HUES48 (cell line): ENCODE results near the gene SPECC1.
"Not testable (repeated sequence)": the region's sequence is repeated elsewhere in the genome, so short reads cannot be mapped to it uniquely, and the experiment has no call there.

Experiments
- H3K27ac ChIP-seq: one replicate; pipeline ENCODE4 v1.7.0; 2013; ENCODE audit warnings: low read depth, low read length, inconsistent platforms
- H3K27me3 ChIP-seq: 2 replicates; pipeline ENCODE4 v1.6.1; 2013; ENCODE audit warnings: mild to moderate bottlenecking, low read length; ENCODE audit not compliant: control insufficient read depth, insufficient read depth
- H3K36me3 ChIP-seq: 2 replicates; pipeline ENCODE4 v1.6.1; 2013; ENCODE audit warnings: low read length; ENCODE audit not compliant: control insufficient read depth, insufficient read depth
- H3K4me1 ChIP-seq: 2 replicates; pipeline ENCODE4 v1.6.1; 2013; ENCODE audit warnings: mild to moderate bottlenecking, low read length; ENCODE audit not compliant: control insufficient read depth, insufficient read depth
- H3K4me3 ChIP-seq: 2 replicates; pipeline ENCODE4 v1.5.1; 2013; ENCODE audit warnings: mild to moderate bottlenecking, low read depth, low read length
- H3K9ac ChIP-seq: 2 replicates; pipeline ENCODE4 v1.6.1; 2013; ENCODE audit warnings: mild to moderate bottlenecking, low read depth, low read length, moderate library complexity
- H3K9me3 ChIP-seq: 2 replicates; pipeline ENCODE4 v1.6.1; 2013; ENCODE audit warnings: low read length; ENCODE audit not compliant: control insufficient read depth, insufficient read depth

Gene SPECC1

DNA sequence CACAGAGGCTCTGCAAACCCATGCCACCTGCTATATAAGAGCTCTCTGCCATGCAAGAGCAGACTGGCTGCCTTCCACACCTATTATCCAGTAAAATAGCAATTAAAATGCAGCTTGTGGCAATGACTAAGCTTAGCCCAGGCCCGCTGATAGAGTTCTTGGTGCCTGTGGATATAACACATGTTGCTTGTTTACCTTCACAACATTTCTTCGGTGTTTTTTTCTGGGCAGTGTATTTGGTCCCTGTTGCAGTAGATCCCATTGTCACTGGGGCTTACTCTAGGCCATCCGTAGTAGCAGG, 63.5 kb downstream of the SPECC1 start:
- H3K27me3 ChIP-seq: no peaks in the 10 kb centered on the region
- H3K4me1 ChIP-seq: no peaks in the 10 kb centered on the region
- no peak overlapping the region for H3K9ac ChIP-seq
- H3K36me3 ChIP-seq: no peaks in the 10 kb centered on the region
- H3K4me3 ChIP-seq: no peak overlapping the region
- H3K9me3 ChIP-seq: no peaks in the 10 kb centered on the region
- H3K27ac ChIP-seq: no peak overlapping the region

DNA sequence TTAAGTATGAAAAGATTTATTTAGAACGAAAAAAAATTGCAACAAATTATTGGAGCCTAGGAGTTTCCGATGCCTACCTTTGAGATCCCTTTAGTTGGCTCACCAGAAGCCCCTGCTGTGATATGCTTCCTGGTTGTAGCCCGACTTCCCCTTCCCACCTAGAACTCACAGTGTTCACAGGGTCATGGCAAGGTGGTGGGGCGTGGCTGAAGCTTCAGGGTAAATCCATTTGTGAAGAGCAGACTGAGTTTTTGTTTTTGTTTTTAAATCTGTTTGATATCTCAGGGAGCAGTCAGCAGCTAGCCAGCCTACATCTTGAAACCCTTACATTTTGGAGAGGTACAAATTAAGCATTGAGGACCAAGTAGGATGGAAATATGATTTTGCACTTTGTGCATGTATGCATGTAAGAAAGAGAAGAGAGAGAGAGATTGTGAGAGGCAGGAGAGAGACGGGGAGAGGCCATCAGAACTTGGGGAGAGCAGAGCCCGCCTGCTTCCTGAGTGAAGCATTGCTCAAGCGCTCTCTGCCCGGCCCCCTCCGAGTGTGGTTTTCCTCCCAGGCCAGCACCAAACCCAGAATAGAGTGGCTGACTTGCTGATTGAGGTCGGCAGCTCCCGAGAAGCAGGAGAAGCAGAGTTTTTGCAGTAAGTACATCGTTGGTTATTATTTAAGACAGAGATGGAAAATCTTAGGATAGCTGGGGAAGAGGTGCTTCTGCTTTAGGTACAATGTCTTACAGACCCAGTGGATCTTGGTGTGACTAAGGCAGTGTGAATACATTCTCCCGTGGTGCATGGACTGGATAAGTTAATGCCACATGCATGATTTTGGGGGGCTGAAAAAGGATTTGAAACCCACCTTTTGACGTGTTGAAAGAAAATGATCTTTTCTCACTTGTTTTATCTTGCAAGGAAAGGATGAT, 64.2 kb downstream of the SPECC1 start:
- Histone ChIP-seq H3K4me1 (no peaks in the 10 kb centered on the region), H3K36me3 (no peaks in the 10 kb centered on the region), H3K4me3 (no peak overlapping the region), H3K9ac (no peak overlapping the region), H3K27ac (no peak overlapping the region), H3K27me3 (no peaks in the 10 kb centered on the region), H3K9me3 (no peaks in the 10 kb centered on the region)

DNA sequence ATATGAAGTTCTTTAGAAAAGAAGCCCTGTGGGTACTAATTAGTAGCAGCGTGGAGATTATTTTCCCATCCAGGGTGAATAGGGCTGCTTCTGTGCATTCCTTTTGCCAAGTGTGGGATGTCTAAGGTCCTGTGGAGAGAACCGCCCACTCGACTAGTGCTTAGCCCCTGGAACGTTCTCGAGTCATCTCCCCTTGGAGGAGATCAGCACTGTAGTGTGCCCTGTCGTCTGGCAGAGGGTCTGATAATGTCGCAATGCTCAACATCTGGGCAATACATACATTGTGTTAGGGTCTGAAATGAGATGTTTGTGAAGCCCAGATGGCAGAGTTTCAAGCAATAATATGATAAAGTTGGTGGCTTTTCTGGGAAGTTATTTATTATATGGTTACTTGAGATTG, 64.8 kb downstream of the SPECC1 start:
- H3K9ac ChIP-seq: no peak overlapping the region
- H3K4me1 ChIP-seq: no peaks in the 10 kb centered on the region
- H3K9me3 ChIP-seq: no peaks in the 10 kb centered on the region
- H3K27ac ChIP-seq: no peak overlapping the region
- no peaks in the 10 kb centered on the region for H3K27me3 ChIP-seq
- H3K36me3 ChIP-seq: no peaks in the 10 kb centered on the region
- no peak overlapping the region for H3K4me3 ChIP-seq

DNA sequence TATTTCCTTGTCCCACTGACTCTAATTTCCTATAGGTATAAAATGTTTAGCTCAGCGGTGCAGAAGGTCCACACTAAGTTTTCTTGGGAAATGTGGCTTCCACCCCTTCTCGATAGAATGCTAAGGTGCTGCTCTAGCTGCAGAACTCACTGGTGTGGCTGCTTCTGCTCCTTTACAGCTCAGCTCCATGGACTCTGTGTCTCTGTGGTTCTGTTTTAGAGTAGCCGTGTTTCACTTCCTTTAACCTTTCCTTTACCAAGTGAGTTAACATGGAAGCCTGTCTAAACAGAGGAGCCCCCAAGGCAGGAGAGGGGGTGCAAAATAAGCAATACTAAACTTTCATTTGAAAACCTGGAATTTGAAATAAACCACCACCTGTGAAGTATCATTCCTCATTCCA, 65.3 kb downstream of the SPECC1 start:
- H3K9ac ChIP-seq: no peak overlapping the region
- no peaks in the 10 kb centered on the region for H3K4me1 ChIP-seq
- H3K4me3 ChIP-seq: no peak overlapping the region
- no peaks in the 10 kb centered on the region for H3K36me3 ChIP-seq
- H3K9me3 ChIP-seq: no peaks in the 10 kb centered on the region
- H3K27ac ChIP-seq: no peak overlapping the region
- H3K27me3 ChIP-seq: no peaks in the 10 kb centered on the region

DNA sequence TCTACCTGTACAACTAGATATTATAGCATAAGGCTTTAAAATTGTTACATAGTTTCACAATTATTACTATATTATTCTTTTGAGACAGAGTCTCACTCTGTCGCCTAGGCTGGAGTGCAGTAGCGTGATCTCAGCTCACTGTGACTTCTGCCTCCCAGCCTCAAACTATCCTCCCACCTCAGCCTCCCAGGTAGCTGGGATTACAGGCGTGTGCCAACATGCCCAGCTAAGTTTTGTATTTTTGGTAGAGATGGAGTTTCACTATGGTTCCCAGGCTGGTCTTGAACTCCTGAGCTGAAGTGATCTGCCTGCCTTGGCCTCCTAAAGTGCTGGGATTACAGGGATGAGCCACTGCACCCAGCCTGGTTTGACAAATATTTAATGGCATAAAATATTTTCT, 67.0 kb downstream of the SPECC1 start:
- not testable (repeated sequence) for H3K36me3 ChIP-seq, H3K9me3 ChIP-seq, H3K9ac ChIP-seq, H3K27me3 ChIP-seq, H3K4me1 ChIP-seq, H3K27ac ChIP-seq, H3K4me3 ChIP-seq

DNA sequence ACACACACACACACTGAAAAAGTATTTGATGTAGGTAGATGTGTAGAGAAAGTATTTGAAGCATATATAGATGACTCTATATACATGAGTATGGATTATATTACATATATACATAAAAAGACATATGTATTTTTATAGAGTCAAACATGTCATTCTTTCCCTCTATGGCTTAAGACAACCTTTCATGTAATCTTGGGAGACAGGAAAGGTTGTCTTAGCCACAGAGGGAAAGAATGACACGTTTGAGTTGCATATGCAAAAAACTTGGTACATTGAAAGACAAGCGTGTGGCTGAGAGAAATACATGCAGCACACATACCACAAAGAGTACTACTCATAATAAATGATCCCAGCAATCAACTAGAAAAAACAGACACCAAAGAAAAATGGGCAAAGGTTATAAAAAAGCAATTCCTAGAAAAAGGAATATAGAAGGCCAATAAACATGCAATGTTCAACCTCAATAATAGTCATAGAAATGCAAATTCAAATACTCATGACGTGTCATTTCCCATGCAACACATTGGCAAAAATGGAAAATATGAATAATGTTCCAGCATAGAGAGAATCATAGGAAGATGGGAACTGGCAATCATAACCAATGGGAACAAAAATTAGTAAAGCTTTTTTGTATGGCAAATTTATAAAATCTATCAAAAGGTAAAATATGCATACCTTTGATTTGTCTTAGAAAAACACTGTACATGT, 69.0 kb downstream of the SPECC1 start:
- Histone ChIP-seq H3K27me3 (no peaks in the 10 kb centered on the region), H3K36me3 (no peaks in the 10 kb centered on the region), H3K4me1 (no peaks in the 10 kb centered on the region), H3K4me3 (no peak overlapping the region), H3K9ac (no peak overlapping the region), H3K9me3 (no peaks in the 10 kb centered on the region), H3K27ac (no peak overlapping the region)

DNA sequence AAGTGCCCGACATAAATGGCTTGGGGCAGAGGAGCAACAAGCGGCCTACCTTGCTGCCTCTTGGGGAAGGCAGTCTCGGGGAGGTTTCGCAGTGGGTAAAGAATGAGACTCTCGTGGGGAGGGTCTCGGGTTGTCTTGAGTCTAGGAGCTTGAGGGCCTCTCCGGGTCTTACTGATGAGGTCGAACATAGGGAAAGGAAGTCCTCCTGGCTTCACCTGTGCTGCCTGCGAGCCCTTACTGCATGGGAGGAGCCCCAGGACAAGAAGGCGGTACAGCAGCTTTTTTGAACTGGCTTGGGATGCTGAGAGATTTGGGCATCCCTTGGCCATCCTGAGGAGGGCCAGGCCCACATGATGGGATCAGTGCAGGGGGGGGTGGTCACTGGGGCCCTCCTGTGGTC, 71.4 kb downstream of the SPECC1 start:
- Histone ChIP-seq H3K36me3 (no peaks in the 10 kb centered on the region), H3K9ac (no peak overlapping the region), H3K4me3 (no peak overlapping the region), H3K4me1 (no peaks in the 10 kb centered on the region), H3K27me3 (no peaks in the 10 kb centered on the region), H3K27ac (no peak overlapping the region), H3K9me3 (no peaks in the 10 kb centered on the region)

DNA sequence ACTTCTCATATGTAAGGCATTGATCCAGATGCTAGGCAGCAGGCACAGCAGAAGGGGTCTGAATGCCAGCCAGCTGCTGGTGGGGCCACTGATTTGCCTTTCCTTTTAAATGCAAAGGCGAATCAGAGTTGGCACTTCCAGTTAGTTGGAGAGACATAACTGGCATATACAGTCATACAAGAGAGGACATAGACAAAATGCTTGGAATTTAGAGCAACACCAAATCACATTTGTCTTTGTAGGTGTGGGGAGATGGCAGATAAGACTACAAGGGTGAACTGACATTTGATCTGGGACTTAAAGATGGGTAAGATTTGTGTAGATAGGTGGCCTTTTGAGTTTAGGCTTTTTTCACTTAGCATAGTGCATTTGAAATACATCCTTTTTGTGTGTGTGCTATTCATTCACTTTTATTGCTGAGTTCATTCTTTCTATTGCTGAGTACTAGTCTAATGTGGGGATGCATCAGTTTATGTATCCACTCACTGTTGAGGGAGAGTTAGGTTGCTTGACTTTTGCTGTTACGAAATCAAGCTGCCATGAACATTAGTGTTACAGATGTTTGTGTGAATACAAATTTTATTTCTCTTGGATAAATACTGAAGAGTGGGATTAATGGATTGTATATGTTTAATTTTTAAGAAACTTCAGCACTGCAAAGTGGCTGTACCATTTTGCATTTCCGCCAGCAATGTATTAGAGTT, 74.1 kb downstream of the SPECC1 start:
- Histone ChIP-seq H3K4me3 (no peak overlapping the region), H3K27ac (no peak overlapping the region), H3K27me3 (no peaks in the 10 kb centered on the region), H3K9me3 (no peaks in the 10 kb centered on the region), H3K4me1 (no peaks in the 10 kb centered on the region), H3K36me3 (no peaks in the 10 kb centered on the region), H3K9ac (no peak overlapping the region)

DNA sequence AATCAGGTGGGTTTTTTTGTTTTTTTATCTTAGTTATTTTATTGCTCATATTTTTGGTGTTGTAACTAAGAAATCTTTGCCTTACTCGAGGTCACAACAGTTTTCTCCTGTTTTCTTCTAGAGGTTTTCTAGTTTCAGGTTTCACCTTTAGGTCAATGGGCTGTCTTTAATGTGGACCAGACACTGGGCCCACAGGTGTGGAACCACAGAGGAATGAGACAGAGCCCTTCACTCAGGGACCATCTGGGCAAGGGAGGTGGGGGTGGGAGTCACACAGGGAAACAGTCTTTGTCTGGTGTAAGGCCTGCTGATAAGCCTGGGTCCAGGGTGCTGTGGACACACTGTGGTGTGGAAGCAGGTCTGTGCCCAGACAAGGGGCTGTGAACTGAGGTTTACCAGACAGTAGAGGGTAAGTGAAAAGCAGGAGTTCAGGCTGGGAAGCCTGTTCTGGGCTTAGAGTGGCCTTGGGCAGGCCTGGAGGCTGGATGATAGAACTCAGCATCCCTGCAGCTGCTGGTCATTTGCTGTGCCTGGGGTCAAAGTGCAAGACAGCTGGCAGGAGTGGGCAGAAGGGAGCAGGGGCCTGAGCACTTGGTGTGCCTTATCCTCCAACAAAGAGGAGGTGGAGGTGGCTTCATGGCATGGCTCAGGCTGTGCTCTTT, 75.6 kb downstream of the SPECC1 start:
- no peak overlapping the region for H3K4me3 ChIP-seq

DNA sequence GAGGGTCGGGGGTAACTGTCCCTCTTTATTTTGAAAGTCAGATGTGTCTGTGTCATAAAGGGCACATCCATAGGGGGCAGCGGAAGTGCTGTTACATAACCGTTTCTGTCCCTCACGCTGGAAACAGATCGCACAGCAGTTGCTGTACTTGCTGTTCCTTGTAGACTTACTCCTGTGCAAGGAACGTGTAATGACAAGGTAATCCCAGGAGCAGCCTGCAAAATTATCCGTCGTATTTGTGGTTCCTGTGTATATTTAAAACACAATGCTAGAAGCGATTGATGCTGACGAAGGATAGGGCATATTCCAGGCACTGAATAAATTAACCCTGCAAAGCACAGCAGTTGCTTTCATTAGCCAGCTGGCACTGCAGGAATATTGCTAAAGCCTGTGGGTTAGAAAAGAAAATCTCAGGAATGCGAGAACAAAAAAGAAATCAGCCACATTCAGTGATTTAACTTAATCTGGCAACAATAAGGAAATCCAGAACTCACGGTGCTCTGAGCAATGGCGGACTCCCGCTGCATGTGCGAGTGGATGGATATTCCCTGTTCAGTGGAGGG, 76.2 kb downstream of the SPECC1 start:
- Histone ChIP-seq H3K27me3 (no peaks in the 10 kb centered on the region), H3K4me3 (no peak overlapping the region), H3K9me3 (no peaks in the 10 kb centered on the region)

More for the DNA sequence above, 75.6 kb downstream of the SPECC1 start:
- no peaks in the 10 kb centered on the region for H3K27me3 ChIP-seq
- no peak overlapping the region for H3K9ac ChIP-seq
- H3K4me1 ChIP-seq: no peaks in the 10 kb centered on the region
- H3K9me3 ChIP-seq: no peaks in the 10 kb centered on the region
- no peak overlapping the region for H3K27ac ChIP-seq
- no peaks in the 10 kb centered on the region for H3K36me3 ChIP-seq

More for the DNA sequence above, 76.2 kb downstream of the SPECC1 start:
- Histone ChIP-seq H3K9ac (no peak overlapping the region), H3K4me1 (no peaks in the 10 kb centered on the region), H3K36me3 (no peaks in the 10 kb centered on the region), H3K27ac (no peak overlapping the region)
